Caco-2 (cell line): ENCODE data around the gene APOL3. TPM values are rescaled to one million over a fixed set of nuclear protein-coding genes. Genes with fewer than 3 reads are reported as not detected.
"Not testable (repeated sequence)": the region's sequence is repeated elsewhere in the genome, so short reads cannot be mapped to it uniquely, and the experiment has no call there.

ENCODE experiments used
- BruUV-seq: library from RNA; stranded (reverse); fragments of 400-500 nt; replicated peaks from 2 replicates; lab custom pipeline; 2021; lab: Mats Ljungman, UMichigan
- CTCF ChIA-PET: fragments of 300-600 bp; sonication (Branson Sonifier 250); formaldehyde crosslinking; loops from one replicate; lab custom pipeline; 2022; ENCODE audit warnings: antibody characterized with exemption; lab: Charles Lee
- POLR2A ChIA-PET: fragments of 300-600 bp; sonication (Branson Sonifier 250); formaldehyde crosslinking; loops from one replicate; lab custom pipeline; 2022; ENCODE audit warnings: antibody characterized with exemption; lab: Charles Lee
- DNase-seq, 2 experiments: peaks; one replicate each; pipeline versions ENCODE4 v3.0.0 to v3.0.0-alpha.2; 2020 to 2022
- H3K27me3 ChIP-seq: replicated peaks from 2 replicates; pipeline ENCODE4 v1.6.0; 2011; ENCODE audit warnings: low read length; ENCODE audit not compliant: control insufficient read depth, insufficient read depth
- H3K36me3 ChIP-seq: 2 replicates; pipeline ENCODE4 v1.5.1; 2011; ENCODE audit warnings: low read length; ENCODE audit not compliant: control insufficient read depth, insufficient read depth
- H3K4me1 ChIP-seq: fragments of 250-450 bp; sonication (Bioruptor Pico); 2 replicates; pipeline ENCODE4 v1.5.1; 2020; ENCODE audit warnings: mild to moderate bottlenecking
- H3K4me3 ChIP-seq: 2 replicates; pipeline ENCODE4 v1.5.1; 2011; ENCODE audit warnings: low read depth, mild to moderate bottlenecking, control low read depth, low read length
- H3K9me3 ChIP-seq: fragments of 250-450 bp; sonication (Bioruptor Pico); 2 replicates; pipeline ENCODE4 v1.5.1; 2020; ENCODE audit warnings: mild to moderate bottlenecking, moderate library complexity
- H3K27ac Mint-ChIP-seq: one replicate; pipeline ENCODE4 v1.8.0; 2022; ENCODE audit warnings: mixed read lengths; ENCODE audit not compliant: unreplicated experiment
- H3K27me3 Mint-ChIP-seq: one replicate; pipeline ENCODE4 v1.8.0; 2022; ENCODE audit warnings: mixed read lengths; ENCODE audit not compliant: insufficient read depth, unreplicated experiment
- H3K36me3 Mint-ChIP-seq: one replicate; pipeline ENCODE4 v1.8.0; 2022; ENCODE audit warnings: mild to moderate bottlenecking, mixed read lengths; ENCODE audit not compliant: insufficient read depth, unreplicated experiment
- H3K4me1 Mint-ChIP-seq: one replicate; pipeline ENCODE4 v1.8.0; 2022; ENCODE audit warnings: low read depth, mixed read lengths; ENCODE audit not compliant: unreplicated experiment
- H3K4me3 Mint-ChIP-seq: one replicate; pipeline ENCODE4 v1.8.0; 2022; ENCODE audit warnings: mild to moderate bottlenecking, moderate library complexity, mixed read lengths; ENCODE audit not compliant: unreplicated experiment
- H3K9me3 Mint-ChIP-seq: one replicate; pipeline ENCODE4 v1.8.0; 2022; ENCODE audit warnings: mixed read lengths; ENCODE audit not compliant: unreplicated experiment
- CTCF ChIP-seq, 2 experiments: fragments of 200-600 bp in 1 of 2; IDR thresholded peaks; 1 replicate in 1 of 2; 2 replicates in 1 of 2; pipeline versions ENCODE4 v1.5.1 to v1.8.0; 2011 to 2022; ENCODE audit warnings: antibody characterized with exemption in 1 of 2, control low read depth in 1 of 2, inconsistent platforms in 1 of 2, low read depth in 1 of 2, low read length in 1 of 2, mild to moderate bottlenecking in 1 of 2, moderate library complexity in 1 of 2; ENCODE audit not compliant: insufficient read depth in 1 of 2, severe bottlenecking in 1 of 2, unreplicated experiment in 1 of 2
- intact Hi-C: fragments of 100-400 bp; cut with micrococcal nuclease; formaldehyde crosslinking; loops from one replicate; pipeline ENCODE4 v1.10.0; 2022; ENCODE audit not compliant: unreplicated experiment
- total RNA-seq: library from RNA; stranded (reverse); gene quantifications from 2 replicates; pipeline ENCODE4 v1.2.3, GENCODE V29; 2022

The APOL3 gene
- total RNA-seq, 1 experiment from 2014 or later = not detected

GRCh38 chr22:36191106-36191836 lies 30.7 kb upstream of the APOL3 start:
- Histone ChIP-seq H3K4me3 (no peak overlapping the region), H3K9me3 (no peaks in the 10 kb centered on the region), H3K4me1 (no peaks in the 10 kb centered on the region), H3K36me3 (no peaks in the 10 kb centered on the region), H3K27me3 (no peaks in the 10 kb centered on the region; the same call in 1 of the 2 replicates)
- TF ChIP-seq CTCF (IDR thresholded peaks at IDR 0.05; ENCODE audit: insufficient read depth in 1 of 2, low read depth in 1 of 2, low read length in 1 of 2, severe bottlenecking in 1 of 2, unreplicated experiment in 1 of 2) = no peak
- ChIA-PET POLR2A (no interaction called here), CTCF (no interaction called here)
- Mint-ChIP-seq H3K4me1 (no peaks in the 10 kb centered on the region), H3K27me3 (no peaks in the 10 kb centered on the region), H3K4me3 (no peak overlapping the region), H3K27ac (no peak overlapping the region), H3K36me3 (no peaks in the 10 kb centered on the region), H3K9me3 (no peaks in the 10 kb centered on the region)
- no peak for DNase-seq
- BruUV-seq = no TSS peak
- intact Hi-C loops = no loop called here

GRCh38 chr22:36187862-36188261 lies 27.3 kb upstream of the APOL3 start:
- H3K4me3 Mint-ChIP-seq, BruUV-seq, DNase-seq, H3K9me3 ChIP-seq, POLR2A ChIA-PET, H3K27me3 Mint-ChIP-seq, H3K4me1 ChIP-seq, H3K36me3 Mint-ChIP-seq, intact Hi-C loops, CTCF ChIA-PET, H3K27me3 ChIP-seq, H3K9me3 Mint-ChIP-seq, H3K4me1 Mint-ChIP-seq, H3K27ac Mint-ChIP-seq, H3K36me3 ChIP-seq, H3K4me3 ChIP-seq: not testable (repeated sequence)

- Histone ChIP-seq H3K9me3 (no peaks in the 10 kb centered on the region), H3K27me3 (no peaks in the 10 kb centered on the region), H3K4me3 (no peak overlapping the region), H3K4me1 (no peaks in the 10 kb centered on the region), H3K36me3 (no peaks in the 10 kb centered on the region)
- ChIA-PET POLR2A (no interaction called here), CTCF (no interaction called here)
- no peaks in the 10 kb centered on the region for H3K4me1 Mint-ChIP-seq
- H3K9me3 Mint-ChIP-seq = no peaks in the 10 kb centered on the region
- intact Hi-C loops = no loop called here
- H3K27ac Mint-ChIP-seq = no peak overlapping the region
- no peaks in the 10 kb centered on the region for H3K36me3 Mint-ChIP-seq
- TF ChIP-seq CTCF (IDR thresholded peaks at IDR 0.05; ENCODE audit: insufficient read depth in 1 of 2, low read depth in 1 of 2, low read length in 1 of 2, severe bottlenecking in 1 of 2, unreplicated experiment in 1 of 2) = peak in 1 of 2 experiments; percentile 7
- no peak for DNase-seq
- no TSS peak for BruUV-seq
- no peaks in the 10 kb centered on the region for H3K27me3 Mint-ChIP-seq
- H3K4me3 Mint-ChIP-seq = no peak overlapping the region
These were observed 25.5 kb upstream of the APOL3 start for GRCh38 chr22:36185828-36186624.
